H1 (cell line): ENCODE results near the gene RGS6. TPM values are rescaled to one million over a fixed set of nuclear protein-coding genes. Genes with fewer than 3 reads are reported as not detected.

Source experiments
- CTCF ChIA-PET: fragments of 300-600 bp; sonication (Branson Sonifier 250); formaldehyde crosslinking; loops from one replicate; lab custom pipeline; 2021; ENCODE audit not compliant: partially characterized antibody; lab: Charles Lee
- POLR2A ChIA-PET: fragments of 300-600 bp; sonication (Branson Sonifier 250); formaldehyde crosslinking; loops from one replicate; lab custom pipeline; 2021; ENCODE audit warnings: inconsistent platforms; ENCODE audit not compliant: partially characterized antibody; lab: Charles Lee
- DNase-seq, 2 experiments: peaks; one replicate each; pipeline versions ENCODE4 v3.0.0 to v3.0.0-alpha.2; 2010 to 2022; ENCODE audit warnings: low spot score in 2 of 2, low read depth in 1 of 2, mixed read lengths in 1 of 2
- FAIRE-seq: peaks from 2 replicates; lab custom pipeline; 2011; peaks lifted over from hg19 to GRCh38; lab: Jason Lieb, UNC
- H2AFZ ChIP-seq: 2 replicates; pipeline ENCODE4 v1.8.1; 2012; ENCODE audit warnings: low read length, inconsistent platforms
- H2AK5ac ChIP-seq: 2 replicates; pipeline ENCODE4 v1.6.1; 2013; ENCODE audit warnings: low read depth, low read length
- H2BK120ac ChIP-seq: replicated peaks from 2 replicates; pipeline ENCODE3; 2013; ENCODE audit warnings: low read depth, low read length, inconsistent platforms
- H2BK12ac ChIP-seq: 2 replicates; pipeline ENCODE4 v1.6.1; 2013; ENCODE audit warnings: low read depth, low read length
- H2BK15ac ChIP-seq: 2 replicates; pipeline ENCODE4 v1.6.1; 2013; ENCODE audit warnings: low read length
- H2BK20ac ChIP-seq: 2 replicates; pipeline ENCODE4 v1.6.1; 2013; ENCODE audit warnings: low read length
- H2BK5ac ChIP-seq: 2 replicates; pipeline ENCODE4 v1.6.1; 2013; ENCODE audit warnings: low read depth, low read length
- H3K14ac ChIP-seq: 2 replicates; pipeline ENCODE4 v1.6.1; 2013; ENCODE audit warnings: inconsistent platforms; ENCODE audit not compliant: insufficient read length
- H3K18ac ChIP-seq: 2 replicates; pipeline ENCODE4 v1.6.1; 2013; ENCODE audit warnings: low read length; ENCODE audit errors: extremely low read depth
- H3K23ac ChIP-seq: 2 replicates; pipeline ENCODE4 v1.6.1; 2013; ENCODE audit warnings: inconsistent platforms; ENCODE audit not compliant: insufficient read length
- H3K23me2 ChIP-seq: 2 replicates; pipeline ENCODE4 v1.6.1; 2013; ENCODE audit warnings: low read depth, low read length
- H3K27ac ChIP-seq: 2 replicates; pipeline ENCODE4 v1.6.1; 2011; ENCODE audit warnings: low read depth, low read length, inconsistent platforms
- H3K27me3 ChIP-seq, 4 experiments: replicated peaks in 1 of 4; 1 replicate in 1 of 4; 2 replicates in 3 of 4; pipeline versions ENCODE4 v1.6.1 to v1.8.1; 2011 to 2013; ENCODE audit warnings: low read length in 3 of 4, mild to moderate bottlenecking in 3 of 4, inconsistent platforms in 2 of 4, mixed read lengths in 2 of 4, moderate library complexity in 1 of 4; ENCODE audit not compliant: control insufficient read depth in 3 of 4, insufficient read depth in 3 of 4; ENCODE audit errors: extremely low read depth in 1 of 4
- H3K36me3 ChIP-seq, 4 experiments: 2 replicates each; pipeline versions ENCODE4 v1.6.1 to v1.8.1; 2011 to 2013; ENCODE audit warnings: mild to moderate bottlenecking in 4 of 4, low read length in 3 of 4, moderate library complexity in 2 of 4, control low read depth in 1 of 4, inconsistent platforms in 1 of 4; ENCODE audit not compliant: insufficient read depth in 4 of 4, control insufficient read depth in 2 of 4
- H3K4ac ChIP-seq: replicated peaks from 2 replicates; pipeline ENCODE3; 2013; ENCODE audit warnings: low read length, low read depth, mixed read lengths, inconsistent platforms; ENCODE audit not compliant: insufficient read length
- H3K4me1 ChIP-seq, 4 experiments: replicated peaks in 1 of 4; 1 replicate in 1 of 4; 2 replicates in 3 of 4; pipeline versions ENCODE4 v1.6.1 to v1.8.1; 2011 to 2013; ENCODE audit warnings: low read length in 3 of 4, inconsistent platforms in 2 of 4, mixed read lengths in 1 of 4; ENCODE audit not compliant: insufficient read depth in 4 of 4, control insufficient read depth in 3 of 4
- H3K4me2 ChIP-seq, 2 experiments: 2 replicates each; pipeline versions ENCODE4 v1.6.1 to v1.8.1; 2011 to 2013; ENCODE audit warnings: low read depth in 2 of 2, low read length in 2 of 2, control low read depth in 1 of 2, inconsistent platforms in 1 of 2, mild to moderate bottlenecking in 1 of 2; ENCODE audit not compliant: insufficient read depth in 1 of 2
- H3K4me3 ChIP-seq, 4 experiments: fragments of 200-600, 300-600 bp in 1 of 4; sonication (generic), shearing (Covaris generic), sonication (Bioruptor Twin) in 1 of 4; 2 replicates each; pipeline versions ENCODE4 v1.5.1 to v1.8.1; 2011 to 2016; ENCODE audit warnings: low read length in 4 of 4, low read depth in 3 of 4, control low read depth in 2 of 4, inconsistent platforms in 2 of 4, mild to moderate bottlenecking in 2 of 4, mixed read lengths in 1 of 4, moderate library complexity in 1 of 4; ENCODE audit not compliant: insufficient read depth in 2 of 4; ENCODE audit errors: extremely low read depth in 1 of 4
- H3K56ac ChIP-seq: replicated peaks from 2 replicates; pipeline ENCODE3; 2013; ENCODE audit warnings: low read depth, mild to moderate bottlenecking, mixed read lengths, low read length, inconsistent platforms; ENCODE audit not compliant: insufficient read length
- H3K79me1 ChIP-seq: 2 replicates; pipeline ENCODE4 v1.6.1; 2013; ENCODE audit warnings: low read depth, low read length, control low read depth
- H3K79me2 ChIP-seq, 2 experiments: 2 replicates each; pipeline versions ENCODE4 v1.6.1 to v1.8.1; 2012 to 2013; ENCODE audit warnings: low read length in 2 of 2, mild to moderate bottlenecking in 2 of 2, inconsistent platforms in 1 of 2; ENCODE audit not compliant: insufficient read depth in 2 of 2, control insufficient read depth in 1 of 2
- H3K9ac ChIP-seq, 4 experiments: replicated peaks in 1 of 4; 1 replicate in 1 of 4; 2 replicates in 3 of 4; pipeline versions ENCODE4 v1.6.1 to v1.8.1; 2011 to 2013; ENCODE audit warnings: low read depth in 3 of 4, low read length in 3 of 4, control low read depth in 2 of 4, mild to moderate bottlenecking in 2 of 4, moderate library complexity in 2 of 4, inconsistent platforms in 1 of 4; ENCODE audit errors: extremely low read depth in 1 of 4
- H3K9me3 ChIP-seq, 2 experiments: 2 replicates each; pipeline versions ENCODE4 v1.6.1 to v1.8.1; 2012 to 2013; ENCODE audit warnings: mild to moderate bottlenecking in 2 of 2, moderate library complexity in 2 of 2, control low read depth in 1 of 2, inconsistent platforms in 1 of 2, low read depth in 1 of 2, low read length in 1 of 2, mixed read lengths in 1 of 2; ENCODE audit not compliant: insufficient read depth in 2 of 2
- H4K20me1 ChIP-seq, 2 experiments: replicated peaks in 1 of 2; 2 replicates each; pipeline versions ENCODE3 to v1.8.1; 2011 to 2013; ENCODE audit warnings: inconsistent platforms in 2 of 2, low read length in 2 of 2, mild to moderate bottlenecking in 1 of 2; ENCODE audit not compliant: insufficient read depth in 2 of 2, control insufficient read depth in 1 of 2
- H4K5ac ChIP-seq: 2 replicates; pipeline ENCODE4 v1.6.1; 2013; ENCODE audit warnings: low read length, low read depth, mixed read lengths, inconsistent platforms; ENCODE audit not compliant: insufficient read length
- H4K8ac ChIP-seq: 2 replicates; pipeline ENCODE4 v1.8.0; 2013; ENCODE audit warnings: mild to moderate bottlenecking, moderate library complexity, low read length, inconsistent platforms; ENCODE audit not compliant: insufficient read depth; ENCODE audit errors: extremely low read depth
- H4K91ac ChIP-seq: replicated peaks from 2 replicates; pipeline ENCODE3; 2013; ENCODE audit warnings: low read length, mixed read lengths, inconsistent platforms; ENCODE audit not compliant: insufficient read length
- NANOG ChIP-seq: IDR thresholded peaks from 2 replicates; pipeline ENCODE4 v1.6.1; 2011; ENCODE audit warnings: low read length, low read depth, mild to moderate bottlenecking, inconsistent platforms; ENCODE audit not compliant: insufficient read depth, poor library complexity, severe bottlenecking
- SIX5 ChIP-seq: IDR thresholded peaks from 2 replicates; pipeline ENCODE4 v1.6.1; 2011; ENCODE audit warnings: mild to moderate bottlenecking, low read depth, low read length
- SP1 ChIP-seq: IDR thresholded peaks from 2 replicates; pipeline ENCODE4 v1.6.1; 2011; ENCODE audit warnings: low read depth, low read length
- WGBS, 2 experiments: shearing (Covaris generic) in 1 of 2; methylation state at CpG; one replicate each; pipeline versions ENCODE4 v1.1.6 to v1.1.7; 2013 to 2015; ENCODE audit warnings: low lambda C conversion rate in 2 of 2, mixed read lengths in 2 of 2, inconsistent platforms in 1 of 2, low coverage in 1 of 2, missing lambda C conversion rate in 1 of 2; ENCODE audit not compliant: insufficient replicate concordance in 2 of 2, insufficient coverage in 1 of 2, insufficient read length in 1 of 2; ENCODE audit errors: extremely low coverage in 1 of 2, missing lambda C conversion rate in 1 of 2; 5-methylcytosine and 5-hydroxymethylcytosine counted together
- polyA plus RNA-seq, 7 experiments: library from polyadenylated mRNA; depleted of rRNA in 3 of 7; stranded (reverse) in 5 of 7; unstranded in 2 of 7; fragments of >200 nt in 5 of 7; fragments of 200-250 nt in 2 of 7; gene quantifications; 1 replicate in 5 of 7; 2 replicates in 1 of 7; 4 replicates in 1 of 7; pipeline versions ENCODE4 v1.2.1 to v1.2.3, GENCODE V29; 2011 to 2013; ENCODE audit warnings: missing spikeins in 2 of 7, mixed read lengths in 2 of 7
- total RNA-seq: library from RNA; stranded (reverse); fragmentation: NEBNext Ultra II Directional; extraction: Animal tissue kit (Norgen Biotek cat#: 25700); gene quantifications from 2 replicates; pipeline ENCODE4 v1.2.1, GENCODE V29; 2021
- TF ChIP-seq, protein P1 (sequence below): IDR thresholded peaks from 2 replicates; pipeline ENCODE4 v1.6.1; 2011; ENCODE audit warnings: low read length, improper control_type of control experiment

Gene RGS6
- total and polyA plus RNA-seq, 2 of the 8 experiments (the other 6 are each of a cell fraction or from before 2014, with no cell fraction given): 0.26 to 1.1 TPM

DNA sequence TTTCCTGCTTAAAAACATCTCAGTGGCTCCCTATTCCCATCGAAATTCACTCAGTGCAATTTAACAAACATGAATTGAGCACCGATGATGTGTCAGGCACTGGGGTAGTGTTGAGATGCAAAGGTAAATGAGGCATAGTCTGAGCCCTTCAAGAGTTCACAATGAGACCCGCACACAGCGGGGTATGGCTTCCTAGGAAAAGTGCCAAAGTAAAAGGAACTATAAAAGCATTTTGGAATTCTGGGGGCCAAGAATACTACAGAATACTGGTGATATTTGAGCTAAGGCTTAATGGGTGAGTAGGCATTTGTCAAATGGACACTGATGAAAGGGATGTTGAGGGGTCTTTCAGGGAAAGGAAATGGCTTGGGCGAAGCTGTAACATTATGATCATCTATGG lies 646.3 kb downstream of the RGS6 start:
- Histone ChIP-seq H3K9ac (no peak overlapping the region), H3K9me3 (no peaks in the 10 kb centered on the region), H3K23me2 (no peaks in the 10 kb centered on the region), H3K36me3 (no peaks in the 10 kb centered on the region), H2BK5ac (no peak overlapping the region), H4K91ac (no peak overlapping the region), H3K23ac (no peak overlapping the region), H4K20me1 (no peaks in the 10 kb centered on the region), H3K4me1 (no peaks in the 10 kb centered on the region), H3K56ac (no peak overlapping the region), H2BK120ac (no peak overlapping the region), H3K4me2 (no peak overlapping the region), H3K27me3 (no peaks in the 10 kb centered on the region), H3K18ac (no peak overlapping the region), H2BK20ac (no peak overlapping the region), H2BK15ac (no peak overlapping the region), H3K27ac (no peak overlapping the region), H3K4ac (no peak overlapping the region), H2AK5ac (no peak overlapping the region), H3K4me3 (no peak overlapping the region), H4K8ac (no peak overlapping the region), H3K79me1 (no peaks in the 10 kb centered on the region), H2BK12ac (no peak overlapping the region), H3K14ac (no peak overlapping the region), H2AFZ (no peak overlapping the region), H3K79me2 (no peaks in the 10 kb centered on the region), H4K5ac (no peak overlapping the region)
- WGBS, 2 experiments: 93% methylated on average over 5 of the region's 5 CpGs; no CpG with 5 or more reads in 1 of the 2 experiments
- no peak for FAIRE-seq
- POLR2A ChIA-PET: no interaction called here
- DNase-seq: no peak
- CTCF ChIA-PET: interaction anchor here (0.7 to 1.2 kb wide), 4 partner anchors 9 to 64 kb away, joined by 3 read pairs; no protein-coding TSS in a partner anchor
- TF ChIP-seq, protein P1, sequence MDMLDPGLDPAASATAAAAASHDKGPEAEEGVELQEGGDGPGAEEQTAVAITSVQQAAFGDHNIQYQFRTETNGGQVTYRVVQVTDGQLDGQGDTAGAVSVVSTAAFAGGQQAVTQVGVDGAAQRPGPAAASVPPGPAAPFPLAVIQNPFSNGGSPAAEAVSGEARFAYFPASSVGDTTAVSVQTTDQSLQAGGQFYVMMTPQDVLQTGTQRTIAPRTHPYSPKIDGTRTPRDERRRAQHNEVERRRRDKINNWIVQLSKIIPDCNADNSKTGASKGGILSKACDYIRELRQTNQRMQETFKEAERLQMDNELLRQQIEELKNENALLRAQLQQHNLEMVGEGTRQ: no peak
- no peak for TF ChIP-seq SIX5
- no peak for TF ChIP-seq SP1
- no peak for TF ChIP-seq NANOG
